Measurements from ENCODE around the gene PROB1. TPM values are rescaled to one million over a fixed set of nuclear protein-coding genes. Genes with fewer than 3 reads are reported as not detected.

PROB1 gene
- polyA plus RNA-seq, 3 donors from 2014 or later: 0.39 to 1.4 TPM; not detected in 1

DNA sequence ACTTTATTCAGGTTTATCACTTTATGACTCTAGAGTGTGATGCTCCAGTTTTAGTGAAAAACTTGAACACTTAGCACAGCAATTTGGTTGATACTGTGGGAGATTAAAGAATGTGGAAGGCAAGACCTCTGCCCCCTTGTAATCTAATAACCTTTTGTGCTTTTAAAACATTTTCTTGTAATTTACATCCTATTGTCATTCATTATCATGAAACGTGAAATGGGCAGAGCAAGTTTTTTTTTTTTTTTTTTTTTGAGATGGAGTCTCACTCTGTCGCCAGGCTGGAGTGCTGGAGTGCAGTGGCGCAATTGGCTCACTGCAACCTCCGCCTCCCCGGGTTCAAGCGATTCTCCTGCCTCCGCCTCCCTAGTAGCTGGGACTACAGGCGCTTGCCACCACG is 51.4 kb downstream of the PROB1 start:
- peaks cover 8 to 22% (median 12%) of the 10 kb centered on the region in 3 donors for H3K27me3 Mint-ChIP-seq (ENCODE audit: low read depth in 3 of 3)
- DNase-seq: no peak
- H3K36me3 Mint-ChIP-seq: peaks cover 0 to 3% (median 0%) of the 10 kb centered on the region in 3 donors
- H3K9me3 Mint-ChIP-seq: no peaks in the 10 kb centered on the region
- peak overlapping the region; percentile 96 to 99 (median 98) for H3K27ac Mint-ChIP-seq
- peaks cover 56 to 65% of the 10 kb centered on the region in 2 donors for H3K4me1 Mint-ChIP-seq
- peak overlapping the region; percentile 95 to 99 (median 96) for H3K4me3 Mint-ChIP-seq

DNA sequence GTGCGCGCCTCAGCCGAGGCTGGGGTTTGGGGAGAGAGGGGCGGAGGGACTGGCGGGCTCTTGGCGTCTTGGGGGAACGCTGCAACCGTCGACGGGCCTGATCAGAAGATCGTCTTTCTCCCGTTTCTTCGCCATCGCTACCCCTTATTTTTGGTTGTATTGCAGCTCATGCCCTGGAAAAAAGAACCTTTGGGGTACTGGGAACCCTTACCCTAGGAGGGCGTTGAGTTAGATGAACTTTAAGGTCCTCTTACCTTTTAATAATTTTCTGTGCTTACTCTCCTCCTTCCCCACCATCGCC is 52.5 kb downstream of the PROB1 start:
- peaks cover 0 to 3% (median 0%) of the 10 kb centered on the region in 3 donors for H3K36me3 Mint-ChIP-seq
- H3K9me3 Mint-ChIP-seq: no peaks in the 10 kb centered on the region
- peak overlapping the region; percentile 96 to 99 (median 98) for H3K27ac Mint-ChIP-seq
- H3K4me3 Mint-ChIP-seq: peak overlapping the region; percentile 95 to 99 (median 96)
- H3K27me3 Mint-ChIP-seq (ENCODE audit: low read depth in 3 of 3): peaks cover 7 to 22% (median 12%) of the 10 kb centered on the region in 3 donors
- peak in 2 of 3 donors; percentile 82 to 85 for DNase-seq
- peaks cover 54 to 59% of the 10 kb centered on the region in 2 donors for H3K4me1 Mint-ChIP-seq

DNA sequence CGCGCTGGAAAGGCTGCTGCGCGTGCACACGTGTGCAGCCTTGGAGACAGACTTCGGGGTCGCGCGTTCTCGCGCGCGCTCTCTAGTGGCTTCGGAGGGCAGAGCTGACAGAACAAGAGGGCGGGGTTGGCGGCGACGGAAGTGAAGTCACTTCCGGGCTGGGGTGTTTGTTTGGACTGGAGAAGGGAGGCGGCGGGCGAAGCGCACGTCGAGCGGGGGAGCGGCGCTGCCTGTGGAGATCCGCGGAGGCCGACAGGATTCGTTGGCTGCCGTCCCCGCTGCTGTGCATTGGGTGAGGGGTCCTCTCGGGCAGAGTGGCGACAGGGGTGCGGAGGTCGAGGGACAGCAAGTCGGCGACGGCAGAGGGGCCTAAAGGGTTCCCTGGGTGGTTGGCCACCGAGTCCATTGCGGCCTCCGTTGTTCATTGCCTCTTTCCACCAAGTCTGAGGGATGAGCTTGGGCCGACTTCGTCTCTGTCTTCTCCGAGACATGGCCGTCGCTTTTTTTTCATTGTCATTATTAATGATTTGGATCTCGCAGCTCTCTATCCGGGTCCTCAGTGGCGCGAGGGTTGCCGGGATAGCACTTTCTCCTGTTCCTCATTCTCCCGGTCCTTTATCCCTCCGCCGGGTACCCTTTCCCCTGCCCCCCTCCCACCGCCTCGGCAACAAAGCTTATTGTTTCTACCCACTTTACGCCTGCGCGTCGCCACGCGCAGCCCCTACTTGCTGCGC is 53.0 kb downstream of the PROB1 start, which contains the start of gene PAIP2:
PAIP2 (plus strand) TSS at position 166 of the 734 bp plus-strand sequence. CDS start 21,931 bp downstream, outside the sequence.
- H3K4me3 Mint-ChIP-seq: peak within 1 kb of the TSS; percentile 95 to 99 (median 96)
- peaks cover 6 to 22% (median 12%) of the 10 kb centered on the region in 3 donors for H3K27me3 Mint-ChIP-seq (ENCODE audit: low read depth in 3 of 3)
- peak; percentile 97 for DNase-seq
- peaks cover 53 to 54% of the 10 kb centered on the region in 2 donors for H3K4me1 Mint-ChIP-seq
- peaks cover 0 to 3% (median 0%) of the 10 kb centered on the region in 3 donors for H3K36me3 Mint-ChIP-seq
- no peaks in the 10 kb centered on the region for H3K9me3 Mint-ChIP-seq
- H3K27ac Mint-ChIP-seq: peak within 1 kb of the TSS; percentile 96 to 99 (median 98)

DNA sequence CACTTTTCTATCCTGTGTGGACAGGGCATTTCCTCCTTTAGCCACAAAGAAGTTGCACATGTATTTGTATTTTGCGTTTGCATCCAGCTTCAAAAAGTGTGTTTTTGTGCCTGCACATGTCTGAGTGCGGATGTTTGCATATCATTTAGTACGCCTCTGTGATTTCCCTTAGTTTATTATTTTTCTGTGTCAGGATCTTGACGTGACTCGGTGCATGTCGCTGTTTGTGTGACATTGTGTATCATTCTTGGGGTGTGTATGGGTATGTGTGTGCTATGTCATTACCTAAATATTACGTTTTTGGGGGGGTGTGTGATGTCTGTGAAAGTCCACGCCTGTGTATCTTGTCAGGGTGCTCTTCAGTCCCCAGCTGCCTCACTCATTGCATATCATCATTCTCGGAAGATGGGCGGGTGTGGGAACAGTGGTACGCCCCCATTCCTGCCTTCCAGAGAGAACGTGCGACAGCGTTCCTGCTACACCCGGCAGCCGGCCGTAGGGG is 53.7 kb downstream of the PROB1 start:
- Mint-ChIP-seq H3K9me3 (no peaks in the 10 kb centered on the region), H3K4me3 (peak overlapping the region; percentile 95 to 99 (median 96)), H3K4me1 (peaks cover 52 to 53% of the 10 kb centered on the region in 2 donors), H3K36me3 (peaks cover 0 to 3% (median 0%) of the 10 kb centered on the region in 3 donors), H3K27ac (peak overlapping the region; percentile 96 to 99 (median 98)), H3K27me3 (ENCODE audit: low read depth in 3 of 3) (peaks cover 6 to 24% (median 12%) of the 10 kb centered on the region in 3 donors)
- DNase-seq: no peak

Other genes with a start within 250 kb of the PROB1 start
- gene SIL1, start 196.7 kb downstream of the PROB1 start, polyA plus RNA-seq: 10 to 100 TPM; 22.0 to 22.7 (median 22.1) TPM
- gene MATR3, start 101.4 kb downstream of the PROB1 start, polyA plus RNA-seq: 100 to 1,000 TPM; 322 to 380 (median 361) TPM
- 100 to 1,000 TPM; 340 to 565 (median 409) TPM for gene PAIP2, start 53.2 kb downstream of the PROB1 start, polyA plus RNA-seq
- under 1 TPM in 1 of 3 donors, not detected in 2; 0.19 TPM for gene SLC23A1, start 11.8 kb downstream of the PROB1 start, polyA plus RNA-seq
- gene MZB1, start 5.2 kb downstream of the PROB1 start, polyA plus RNA-seq: 1 to 10 TPM; 1.3 to 2.9 (median 2.8) TPM
- 1 to 10 TPM in 2 of 3 donors, not detected in 1; 4.5 to 5.6 TPM for gene SPATA24, start 9.0 kb upstream of the PROB1 start, polyA plus RNA-seq
- gene DNAJC18, start 44.4 kb upstream of the PROB1 start, polyA plus RNA-seq: 1 to 10 TPM in 2 of 3 donors, not detected in 1; 3.7 to 4.3 TPM
- under 1 TPM in 1 of 3 donors, not detected in 2; 0.73 TPM for gene ECSCR, start 67.6 kb upstream of the PROB1 start, polyA plus RNA-seq
- gene SMIM33, start 75.9 kb upstream of the PROB1 start, polyA plus RNA-seq: not detected
- gene STING1, start 87.7 kb upstream of the PROB1 start, polyA plus RNA-seq: 100 to 1,000 TPM in 2 of 3 donors, 10 to 100 TPM in 1; 67.8 to 150 (median 142) TPM
- gene UBE2D2, start 166.2 kb upstream of the PROB1 start, polyA plus RNA-seq: 100 to 1,000 TPM; 231 to 328 (median 243) TPM